ENCODE data around the gene RFX7. TPM values are rescaled to one million over a fixed set of nuclear protein-coding genes. Genes with fewer than 3 reads are reported as not detected.

The RFX7 gene
- total RNA-seq, 1 donor from 2014 or later = 17.2 TPM

DNA sequence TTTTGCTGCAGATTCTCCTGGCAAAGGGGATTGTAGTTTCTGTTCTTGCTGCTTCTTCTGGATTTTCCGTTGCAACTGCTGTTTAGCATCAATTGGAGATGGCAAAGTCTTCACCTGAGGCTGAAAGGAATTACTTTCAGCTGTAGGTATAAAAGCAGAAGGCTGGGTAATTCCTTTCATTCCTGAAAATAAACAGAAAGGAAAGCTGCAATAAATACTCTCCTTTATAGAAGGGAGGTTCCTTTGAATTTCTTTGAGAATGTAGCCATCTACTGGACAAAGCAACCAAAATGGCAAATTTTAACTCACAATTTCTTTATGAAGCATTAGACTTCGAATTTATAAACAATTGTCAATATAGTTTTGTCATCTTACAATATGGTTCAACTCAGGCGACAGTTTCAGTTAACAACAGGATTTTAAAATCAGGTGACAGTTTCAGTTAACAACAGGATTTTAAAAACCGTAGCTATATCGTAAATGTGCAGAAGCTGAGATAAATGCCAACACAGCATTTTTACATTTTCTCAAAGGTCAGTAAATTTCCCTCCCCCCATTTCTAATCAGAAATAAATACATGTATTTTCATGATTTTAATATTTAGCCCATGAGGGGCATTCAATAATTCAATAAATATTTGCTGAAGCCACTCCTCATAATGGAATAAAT, 145.3 kb downstream of the RFX7 start:
- ATAC-seq (no peak), DNase-seq (no peak)
- Histone ChIP-seq H3K36me3 (peaks cover 58% of the 10 kb centered on the region), H3K9me3 (no peaks in the 10 kb centered on the region), H3K4me3 (no peak overlapping the region), H3K4me1 (no peaks in the 10 kb centered on the region), H3K27ac (no peak overlapping the region), H3K27me3 (ENCODE audit: low read depth) (no peaks in the 10 kb centered on the region)
- TF ChIP-seq, protein P1, sequence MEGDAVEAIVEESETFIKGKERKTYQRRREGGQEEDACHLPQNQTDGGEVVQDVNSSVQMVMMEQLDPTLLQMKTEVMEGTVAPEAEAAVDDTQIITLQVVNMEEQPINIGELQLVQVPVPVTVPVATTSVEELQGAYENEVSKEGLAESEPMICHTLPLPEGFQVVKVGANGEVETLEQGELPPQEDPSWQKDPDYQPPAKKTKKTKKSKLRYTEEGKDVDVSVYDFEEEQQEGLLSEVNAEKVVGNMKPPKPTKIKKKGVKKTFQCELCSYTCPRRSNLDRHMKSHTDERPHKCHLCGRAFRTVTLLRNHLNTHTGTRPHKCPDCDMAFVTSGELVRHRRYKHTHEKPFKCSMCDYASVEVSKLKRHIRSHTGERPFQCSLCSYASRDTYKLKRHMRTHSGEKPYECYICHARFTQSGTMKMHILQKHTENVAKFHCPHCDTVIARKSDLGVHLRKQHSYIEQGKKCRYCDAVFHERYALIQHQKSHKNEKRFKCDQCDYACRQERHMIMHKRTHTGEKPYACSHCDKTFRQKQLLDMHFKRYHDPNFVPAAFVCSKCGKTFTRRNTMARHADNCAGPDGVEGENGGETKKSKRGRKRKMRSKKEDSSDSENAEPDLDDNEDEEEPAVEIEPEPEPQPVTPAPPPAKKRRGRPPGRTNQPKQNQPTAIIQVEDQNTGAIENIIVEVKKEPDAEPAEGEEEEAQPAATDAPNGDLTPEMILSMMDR (IDR thresholded peaks at IDR 0.05) = no peak
- intact Hi-C loops (cut with DNase I) = no loop called here

DNA sequence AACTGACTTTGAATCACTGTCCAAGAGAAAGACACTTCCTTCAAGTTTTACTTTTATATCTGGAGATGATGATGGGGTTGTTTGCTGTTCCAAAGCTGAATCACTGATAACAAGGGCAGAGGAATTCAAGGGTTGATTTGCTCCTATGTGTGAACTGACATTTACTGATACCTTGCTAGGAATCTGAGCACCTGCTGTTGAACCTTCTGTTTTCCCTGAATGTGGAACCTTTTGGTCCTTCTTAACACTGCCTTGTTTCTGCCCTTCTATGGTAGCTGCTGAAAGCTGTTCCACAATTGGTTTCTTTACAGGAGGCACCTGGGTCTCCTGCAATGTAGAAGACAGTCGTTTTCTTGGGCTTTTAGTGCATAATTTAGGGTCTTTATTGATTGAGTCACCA, 148.3 kb downstream of the RFX7 start:
- H3K4me3 ChIP-seq = no peak overlapping the region
- H3K27ac ChIP-seq = no peak overlapping the region
- intact Hi-C loops (cut with DNase I) = no loop called here
- DNase-seq (no peak), ATAC-seq (no peak)
- TF ChIP-seq, protein P1 (IDR thresholded peaks at IDR 0.05) = no peak
- H3K9me3 ChIP-seq = no peaks in the 10 kb centered on the region
- no peaks in the 10 kb centered on the region for H3K4me1 ChIP-seq
- peaks cover 55% of the 10 kb centered on the region for H3K36me3 ChIP-seq
- H3K27me3 ChIP-seq (ENCODE audit: low read depth) = no peaks in the 10 kb centered on the region

DNA sequence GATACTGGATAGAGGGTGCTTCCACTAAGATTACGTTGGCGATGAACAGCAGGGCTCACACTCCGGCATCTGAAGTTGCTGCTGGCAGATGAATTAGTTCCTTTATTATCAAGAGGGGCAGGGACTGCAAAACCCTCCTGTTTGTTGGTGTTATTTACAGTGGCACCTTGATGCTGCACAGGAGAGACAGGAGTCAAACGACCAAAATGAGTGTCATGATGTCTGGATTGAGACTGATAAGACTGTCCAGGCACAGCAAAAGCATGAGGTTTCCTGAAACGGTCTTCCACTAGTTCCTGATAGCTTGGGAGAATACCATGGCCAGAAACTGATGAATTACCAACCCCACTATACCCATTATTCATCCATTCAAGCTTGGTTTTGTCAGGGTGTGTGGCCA, 149.5 kb downstream of the RFX7 start:
- TF ChIP-seq, protein P1 (IDR thresholded peaks at IDR 0.05) = no peak
- H3K27me3 ChIP-seq (ENCODE audit: low read depth) = no peaks in the 10 kb centered on the region
- H3K36me3 ChIP-seq = peaks cover 55% of the 10 kb centered on the region
- no peaks in the 10 kb centered on the region for H3K4me1 ChIP-seq
- intact Hi-C loops (cut with DNase I) = no loop called here
- ATAC-seq (no peak), DNase-seq (no peak)
- H3K4me3 ChIP-seq = no peak overlapping the region
- no peaks in the 10 kb centered on the region for H3K9me3 ChIP-seq
- no peak overlapping the region for H3K27ac ChIP-seq

DNA sequence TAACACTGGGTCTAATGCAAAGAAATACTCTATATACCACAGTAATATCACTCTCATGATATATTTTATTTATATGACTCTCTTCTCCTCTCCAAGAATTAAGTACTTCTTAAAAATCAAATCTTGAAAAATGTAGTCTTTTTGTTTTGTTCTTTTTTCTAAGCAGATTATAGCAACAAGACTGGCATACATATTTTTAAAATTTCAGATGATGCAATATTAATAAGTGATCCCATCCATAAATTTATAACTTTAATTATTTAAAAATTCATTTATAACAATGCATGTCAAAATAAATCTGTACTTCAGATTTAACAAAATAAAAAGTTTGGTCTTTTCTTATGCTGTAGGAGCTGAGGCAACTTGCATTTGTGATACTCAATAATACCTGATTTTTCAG, 155.3 kb downstream of the RFX7 start:
- TF ChIP-seq, protein P1 (IDR thresholded peaks at IDR 0.05) = no peak
- intact Hi-C loops (cut with DNase I) = no loop called here
- no peaks in the 10 kb centered on the region for H3K9me3 ChIP-seq
- H3K36me3 ChIP-seq = peaks cover 5% of the 10 kb centered on the region
- no peaks in the 10 kb centered on the region for H3K27me3 ChIP-seq (ENCODE audit: low read depth)
- no peak overlapping the region for H3K4me3 ChIP-seq
- no peak for ATAC-seq
- DNase-seq = no peak
- H3K4me1 ChIP-seq = no peaks in the 10 kb centered on the region
- no peak overlapping the region for H3K27ac ChIP-seq

DNA sequence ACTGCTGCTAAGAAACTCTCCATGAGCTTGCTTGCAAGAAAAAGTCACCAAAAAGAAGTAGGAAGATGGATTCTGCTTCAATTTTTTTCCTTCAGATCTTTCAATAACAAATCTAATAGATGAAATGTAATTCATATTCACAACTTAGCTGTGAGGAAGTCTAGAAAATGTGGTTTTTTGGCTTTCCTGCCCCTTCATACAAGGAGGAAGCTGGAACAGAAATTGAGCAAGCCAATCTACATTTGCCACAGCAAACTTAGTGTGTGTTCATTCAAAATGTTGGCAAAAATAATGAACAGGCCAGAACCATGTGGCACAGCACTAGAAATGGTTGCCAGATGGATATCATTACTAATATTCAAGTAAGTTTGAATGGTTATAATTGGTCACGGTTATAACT, 157.1 kb downstream of the RFX7 start:
- no peaks in the 10 kb centered on the region for H3K27me3 ChIP-seq (ENCODE audit: low read depth)
- no peaks in the 10 kb centered on the region for H3K4me1 ChIP-seq
- intact Hi-C loops (cut with DNase I) = no loop called here
- H3K9me3 ChIP-seq = no peaks in the 10 kb centered on the region
- no peaks in the 10 kb centered on the region for H3K36me3 ChIP-seq
- DNase-seq (no peak), ATAC-seq (no peak)
- H3K4me3 ChIP-seq = no peak overlapping the region
- H3K27ac ChIP-seq = no peak overlapping the region
- TF ChIP-seq, protein P1 (IDR thresholded peaks at IDR 0.05) = no peak

Data from lower lobe of right lung (tissue), 2 donors.